HG03457 (cell line): ENCODE data around the gene DISP1.
"Not testable (repeated sequence)": the region's sequence is repeated elsewhere in the genome, so short reads cannot be mapped to it uniquely, and the experiment has no call there.

ENCODE experiments used
- ATAC-seq: cut with Tn5 transposase; IDR thresholded peaks from one replicate; pipeline ENCODE4 v1.9.1; 2021; ENCODE audit warnings: moderate number of reproducible peaks; ENCODE audit not compliant: unreplicated experiment

Gene DISP1

GRCh38 chr1:222850550-222850949 lies 35.7 kb downstream of the DISP1 start:
- not testable (repeated sequence) for ATAC-seq

DNA sequence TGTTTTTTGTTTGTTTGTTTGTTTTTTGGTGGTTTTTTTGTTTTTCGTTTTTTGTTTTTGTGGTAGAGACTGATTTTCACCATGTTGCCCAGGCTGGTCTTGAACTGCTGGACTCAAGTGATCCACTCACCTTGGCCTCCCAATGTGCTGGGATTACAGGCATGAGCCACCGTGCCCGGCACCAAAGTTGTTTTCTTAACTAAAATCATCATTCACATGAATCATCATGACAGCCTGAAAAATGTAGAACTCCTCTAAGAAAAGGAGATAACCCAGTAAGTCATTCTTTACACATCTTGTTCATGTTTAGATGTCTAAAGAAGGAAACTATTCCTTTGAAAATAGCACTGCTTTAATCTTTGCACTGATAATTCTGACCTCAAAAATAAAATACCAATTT lies 37.5 kb downstream of the DISP1 start:
- ATAC-seq: no peak

- ATAC-seq: no peak
Observed at GRCh38 chr1:222861062-222861461, 46.2 kb downstream of the DISP1 start.
